Measurements from ENCODE around the gene DIO3.

DIO3 gene
- long read RNA-seq = 0 reads

GRCh38 chr14:101561145-101561896 lies at the start of gene DIO3:
DIO3 (plus strand) TSS chr14:101561495.
- DNase-seq (ENCODE audit: low read depth in 1 of 2, low spot score in 1 of 2) = no peak
- Histone ChIP-seq H3K27me3 (ENCODE audit: insufficient read depth, poor library complexity, severe bottlenecking) (peaks cover 63% of the 10 kb centered on the region), H3K4me3 (replicated peaks; ENCODE audit: insufficient read depth, low read length) (no peak within 1 kb of the TSS), H3K27ac (replicated peaks) (no peak within 1 kb of the TSS)
- TF ChIP-seq SPI1 (IDR thresholded peaks at IDR 0.05; ENCODE audit: borderline replicate concordance, low read depth) (no peak), POLR2AphosphoS5 (IDR thresholded peaks at IDR 0.05; ENCODE audit: low read depth) (no peak), GABPA (IDR thresholded peaks at IDR 0.05; ENCODE audit: low read depth) (no peak), CTCF (IDR thresholded peaks at IDR 0.05; ENCODE audit: insufficient read depth, low read length) (no peak), REST (IDR thresholded peaks at IDR 0.05; ENCODE audit: insufficient replicate concordance, low read depth) (no peak)

- Histone ChIP-seq H3K4me3 (replicated peaks; ENCODE audit: insufficient read depth, low read length) (no peak overlapping the region), H3K27me3 (ENCODE audit: insufficient read depth, poor library complexity, severe bottlenecking) (no peaks in the 10 kb centered on the region), H3K27ac (replicated peaks) (no peak overlapping the region)
- TF ChIP-seq CTCF (IDR thresholded peaks at IDR 0.05; ENCODE audit: insufficient read depth, low read length) (no peak), REST (IDR thresholded peaks at IDR 0.05; ENCODE audit: insufficient replicate concordance, low read depth) (no peak), GABPA (IDR thresholded peaks at IDR 0.05; ENCODE audit: low read depth) (no peak), SPI1 (IDR thresholded peaks at IDR 0.05; ENCODE audit: borderline replicate concordance, low read depth) (no peak), POLR2AphosphoS5 (IDR thresholded peaks at IDR 0.05; ENCODE audit: low read depth) (no peak)
- DNase-seq (ENCODE audit: low read depth in 1 of 2, low spot score in 1 of 2) = no peak
Observed at GRCh38 chr14:101511620-101512375, 49.5 kb upstream of the DIO3 start.

- no peak for DNase-seq (ENCODE audit: low read depth in 1 of 2, low spot score in 1 of 2)
Observed at GRCh38 chr14:101512376-101512695, 49.0 kb upstream of the DIO3 start.

More at GRCh38 chr14:101512376-101512695, 49.0 kb upstream of the DIO3 start:
- Histone ChIP-seq H3K4me3 (replicated peaks; ENCODE audit: insufficient read depth, low read length) (no peak overlapping the region), H3K27ac (replicated peaks) (no peak overlapping the region), H3K27me3 (ENCODE audit: insufficient read depth, poor library complexity, severe bottlenecking) (no peaks in the 10 kb centered on the region)
- TF ChIP-seq POLR2AphosphoS5 (IDR thresholded peaks at IDR 0.05; ENCODE audit: low read depth) (no peak), REST (IDR thresholded peaks at IDR 0.05; ENCODE audit: insufficient replicate concordance, low read depth) (no peak)
